ENCODE results near the gene CTNNB1.

Gene CTNNB1

GRCh38 chr3:41236228-41236627 lies 36.9 kb downstream of the CTNNB1 start:
- no peak overlapping the region for H3K4me3 ChIP-seq (ENCODE audit: low read depth, low read length)
- no peaks in the 10 kb centered on the region for H3K27me3 ChIP-seq (ENCODE audit: insufficient read depth, low read length)
- H3K4me1 ChIP-seq (ENCODE audit: control insufficient read depth, insufficient read depth, low read length, unreplicated experiment), result peaks cover 6% of the 10 kb centered on the region
- H3K27ac ChIP-seq (ENCODE audit: low read depth, low read length), result no peak overlapping the region
- H2AFZ ChIP-seq (ENCODE audit: low read length, unreplicated experiment), result no peak overlapping the region
- peaks cover 82% of the 10 kb centered on the region for H3K36me3 ChIP-seq (ENCODE audit: insufficient read depth, low read length)
- peaks cover 16% of the 10 kb centered on the region for H3K79me2 ChIP-seq (ENCODE audit: control insufficient read depth, insufficient read depth, low read length, unreplicated experiment)

- Histone ChIP-seq H3K27me3 (ENCODE audit: insufficient read depth, low read length) (no peaks in the 10 kb centered on the region), H3K4me1 (ENCODE audit: control insufficient read depth, insufficient read depth, low read length, unreplicated experiment) (peaks cover 6% of the 10 kb centered on the region), H3K27ac (ENCODE audit: low read depth, low read length) (no peak overlapping the region), H3K4me3 (ENCODE audit: low read depth, low read length) (no peak overlapping the region), H2AFZ (ENCODE audit: low read length, unreplicated experiment) (no peak overlapping the region), H3K79me2 (ENCODE audit: control insufficient read depth, insufficient read depth, low read length, unreplicated experiment) (peaks cover 12% of the 10 kb centered on the region), H3K36me3 (ENCODE audit: insufficient read depth, low read length) (peaks cover 77% of the 10 kb centered on the region)
These were observed 38.6 kb downstream of the CTNNB1 start for GRCh38 chr3:41237907-41238306.

GRCh38 chr3:41239587-41239986 lies 40.3 kb downstream of the CTNNB1 start:
- no peak overlapping the region for H2AFZ ChIP-seq (ENCODE audit: low read length, unreplicated experiment)

GRCh38 chr3:41241161-41241560 lies 41.9 kb downstream of the CTNNB1 start:
- peaks cover 2% of the 10 kb centered on the region for H3K79me2 ChIP-seq (ENCODE audit: control insufficient read depth, insufficient read depth, low read length, unreplicated experiment)
- H3K36me3 ChIP-seq (ENCODE audit: insufficient read depth, low read length), result peaks cover 48% of the 10 kb centered on the region
- H3K4me1 ChIP-seq (ENCODE audit: control insufficient read depth, insufficient read depth, low read length, unreplicated experiment), result no peaks in the 10 kb centered on the region
- no peaks in the 10 kb centered on the region for H3K27me3 ChIP-seq (ENCODE audit: insufficient read depth, low read length)
- no peak overlapping the region for H2AFZ ChIP-seq (ENCODE audit: low read length, unreplicated experiment)
- no peak overlapping the region for H3K27ac ChIP-seq (ENCODE audit: low read depth, low read length)
- H3K4me3 ChIP-seq (ENCODE audit: low read depth, low read length), result no peak overlapping the region

More at GRCh38 chr3:41239587-41239986, 40.3 kb downstream of the CTNNB1 start:
- Histone ChIP-seq H3K79me2 (ENCODE audit: control insufficient read depth, insufficient read depth, low read length, unreplicated experiment) (peaks cover 5% of the 10 kb centered on the region), H3K4me3 (ENCODE audit: low read depth, low read length) (no peak overlapping the region), H3K27me3 (ENCODE audit: insufficient read depth, low read length) (no peaks in the 10 kb centered on the region), H3K36me3 (ENCODE audit: insufficient read depth, low read length) (peaks cover 60% of the 10 kb centered on the region), H3K27ac (ENCODE audit: low read depth, low read length) (no peak overlapping the region), H3K4me1 (ENCODE audit: control insufficient read depth, insufficient read depth, low read length, unreplicated experiment) (peaks cover 4% of the 10 kb centered on the region)

- no peak overlapping the region for H3K4me3 ChIP-seq (ENCODE audit: low read depth, low read length)
- H3K27ac ChIP-seq (ENCODE audit: low read depth, low read length), result no peak overlapping the region
- no peaks in the 10 kb centered on the region for H3K4me1 ChIP-seq (ENCODE audit: control insufficient read depth, insufficient read depth, low read length, unreplicated experiment)
- no peak overlapping the region for H2AFZ ChIP-seq (ENCODE audit: low read length, unreplicated experiment)
- H3K27me3 ChIP-seq (ENCODE audit: insufficient read depth, low read length), result no peaks in the 10 kb centered on the region
- H3K36me3 ChIP-seq (ENCODE audit: insufficient read depth, low read length), result peaks cover 39% of the 10 kb centered on the region
- no peaks in the 10 kb centered on the region for H3K79me2 ChIP-seq (ENCODE audit: control insufficient read depth, insufficient read depth, low read length, unreplicated experiment)
These were observed 42.7 kb downstream of the CTNNB1 start for GRCh38 chr3:41241800-41242571.

GRCh38 chr3:41243183-41243582 lies 43.9 kb downstream of the CTNNB1 start:
- Histone ChIP-seq H2AFZ (ENCODE audit: low read length, unreplicated experiment) (no peak overlapping the region), H3K79me2 (ENCODE audit: control insufficient read depth, insufficient read depth, low read length, unreplicated experiment) (no peaks in the 10 kb centered on the region), H3K4me1 (ENCODE audit: control insufficient read depth, insufficient read depth, low read length, unreplicated experiment) (no peaks in the 10 kb centered on the region), H3K27me3 (ENCODE audit: insufficient read depth, low read length) (no peaks in the 10 kb centered on the region), H3K36me3 (ENCODE audit: insufficient read depth, low read length) (peaks cover 29% of the 10 kb centered on the region), H3K4me3 (ENCODE audit: low read depth, low read length) (no peak overlapping the region), H3K27ac (ENCODE audit: low read depth, low read length) (no peak overlapping the region)

GRCh38 chr3:41244620-41245336 lies 45.5 kb downstream of the CTNNB1 start:
- Histone ChIP-seq H3K27ac (ENCODE audit: low read depth, low read length) (no peak overlapping the region), H2AFZ (ENCODE audit: low read length, unreplicated experiment) (no peak overlapping the region), H3K79me2 (ENCODE audit: control insufficient read depth, insufficient read depth, low read length, unreplicated experiment) (no peaks in the 10 kb centered on the region), H3K36me3 (ENCODE audit: insufficient read depth, low read length) (peaks cover 15% of the 10 kb centered on the region; the same call in 1 of the 2 replicates), H3K4me3 (ENCODE audit: low read depth, low read length) (no peak overlapping the region), H3K27me3 (ENCODE audit: insufficient read depth, low read length) (no peaks in the 10 kb centered on the region), H3K4me1 (ENCODE audit: control insufficient read depth, insufficient read depth, low read length, unreplicated experiment) (no peaks in the 10 kb centered on the region)

GRCh38 chr3:41247055-41248004 lies 48.0 kb downstream of the CTNNB1 start:
- Histone ChIP-seq H3K36me3 (ENCODE audit: insufficient read depth, low read length) (no peaks in the 10 kb centered on the region), H3K79me2 (ENCODE audit: control insufficient read depth, insufficient read depth, low read length, unreplicated experiment) (no peaks in the 10 kb centered on the region), H3K27ac (ENCODE audit: low read depth, low read length) (no peak overlapping the region), H3K4me3 (ENCODE audit: low read depth, low read length) (no peak overlapping the region), H3K27me3 (ENCODE audit: insufficient read depth, low read length) (no peaks in the 10 kb centered on the region), H2AFZ (ENCODE audit: low read length, unreplicated experiment) (no peak overlapping the region), H3K4me1 (ENCODE audit: control insufficient read depth, insufficient read depth, low read length, unreplicated experiment) (no peaks in the 10 kb centered on the region)

GRCh38 chr3:41248525-41248924 lies 49.2 kb downstream of the CTNNB1 start:
- Histone ChIP-seq H3K4me1 (ENCODE audit: control insufficient read depth, insufficient read depth, low read length, unreplicated experiment) (no peaks in the 10 kb centered on the region), H3K27me3 (ENCODE audit: insufficient read depth, low read length) (no peaks in the 10 kb centered on the region), H3K27ac (ENCODE audit: low read depth, low read length) (no peak overlapping the region), H3K4me3 (ENCODE audit: low read depth, low read length) (no peak overlapping the region), H2AFZ (ENCODE audit: low read length, unreplicated experiment) (no peak overlapping the region), H3K36me3 (ENCODE audit: insufficient read depth, low read length) (no peaks in the 10 kb centered on the region), H3K79me2 (ENCODE audit: control insufficient read depth, insufficient read depth, low read length, unreplicated experiment) (no peaks in the 10 kb centered on the region)

GRCh38 chr3:41249318-41249717 lies 50.0 kb downstream of the CTNNB1 start:
- Histone ChIP-seq H3K27ac (ENCODE audit: low read depth, low read length) (no peak overlapping the region), H2AFZ (ENCODE audit: low read length, unreplicated experiment) (no peak overlapping the region), H3K27me3 (ENCODE audit: insufficient read depth, low read length) (no peaks in the 10 kb centered on the region), H3K79me2 (ENCODE audit: control insufficient read depth, insufficient read depth, low read length, unreplicated experiment) (no peaks in the 10 kb centered on the region), H3K4me3 (ENCODE audit: low read depth, low read length) (no peak overlapping the region), H3K36me3 (ENCODE audit: insufficient read depth, low read length) (no peaks in the 10 kb centered on the region), H3K4me1 (ENCODE audit: control insufficient read depth, insufficient read depth, low read length, unreplicated experiment) (no peaks in the 10 kb centered on the region)
